Mesenchymal stem cell (in vitro differentiated cells and primary cell): Measurements from ENCODE around the gene KLF7.

ENCODE experiments used
- DNase-seq: peaks from one replicate; pipeline ENCODE4 v3.0.0-alpha.2; 2013
- H2AFZ ChIP-seq: one replicate; pipeline ENCODE4 v1.6.1; 2013; ENCODE audit warnings: low read depth, mild to moderate bottlenecking, control low read depth, inconsistent platforms, low read length, moderate library complexity
- H2AK5ac ChIP-seq: 2 replicates; pipeline ENCODE4 v1.6.1; 2013; ENCODE audit warnings: low read length, moderate library complexity, mild to moderate bottlenecking, inconsistent platforms; ENCODE audit not compliant: severe bottlenecking
- H2BK120ac ChIP-seq: one replicate; pipeline ENCODE4 v1.6.1; 2013; ENCODE audit warnings: low read depth, mild to moderate bottlenecking, inconsistent platforms, low read length, moderate library complexity
- H2BK12ac ChIP-seq, 2 experiments: one replicate each; pipeline ENCODE4 v1.6.1; 2013; ENCODE audit warnings: inconsistent platforms in 2 of 2, low read length in 2 of 2, mild to moderate bottlenecking in 2 of 2, moderate library complexity in 2 of 2, control low read depth in 1 of 2
- H2BK15ac ChIP-seq: one replicate; pipeline ENCODE4 v1.6.1; 2013; ENCODE audit warnings: mild to moderate bottlenecking, low read depth, inconsistent platforms; ENCODE audit not compliant: poor library complexity, severe bottlenecking
- H2BK5ac ChIP-seq: 2 replicates; pipeline ENCODE4 v1.6.1; 2013; ENCODE audit warnings: low read depth, mild to moderate bottlenecking, low read length, control low read depth, inconsistent platforms; ENCODE audit not compliant: poor library complexity, severe bottlenecking
- H3K14ac ChIP-seq, 2 experiments: one replicate each; pipeline ENCODE4 v1.6.1; 2013; ENCODE audit warnings: inconsistent platforms in 2 of 2, low read length in 2 of 2, control low read depth in 1 of 2, mild to moderate bottlenecking in 1 of 2, moderate library complexity in 1 of 2
- H3K18ac ChIP-seq, 2 experiments: one replicate each; pipeline ENCODE4 v1.6.1; 2013; ENCODE audit warnings: inconsistent platforms in 2 of 2, low read length in 2 of 2, control low read depth in 1 of 2, low read depth in 1 of 2, mild to moderate bottlenecking in 1 of 2
- H3K23ac ChIP-seq, 2 experiments: one replicate each; pipeline ENCODE4 v1.6.1; 2013; ENCODE audit warnings: inconsistent platforms in 2 of 2, low read length in 2 of 2, mild to moderate bottlenecking in 2 of 2, moderate library complexity in 2 of 2, control low read depth in 1 of 2
- H3K27ac ChIP-seq: 2 replicates; pipeline ENCODE4 v1.5.1; 2013; ENCODE audit warnings: mild to moderate bottlenecking, moderate library complexity, low read length, control low read depth, inconsistent platforms; ENCODE audit not compliant: poor library complexity, severe bottlenecking
- H3K27me3 ChIP-seq, 2 experiments: 2 replicates each; pipeline versions ENCODE4 v1.6.1 to v1.7.0; 2013; ENCODE audit warnings: low read length in 2 of 2, mild to moderate bottlenecking in 2 of 2, moderate library complexity in 2 of 2, control low read depth in 1 of 2, inconsistent platforms in 1 of 2; ENCODE audit not compliant: control insufficient read depth in 1 of 2, insufficient read depth in 1 of 2
- H3K36me3 ChIP-seq, 2 experiments: 2 replicates each; pipeline versions ENCODE4 v1.6.1 to v1.7.0; 2013; ENCODE audit warnings: low read length in 2 of 2, control low read depth in 1 of 2, inconsistent platforms in 1 of 2, low read depth in 1 of 2, mild to moderate bottlenecking in 1 of 2; ENCODE audit not compliant: insufficient read depth in 2 of 2, control insufficient read depth in 1 of 2
- H3K4ac ChIP-seq, 2 experiments: one replicate each; pipeline ENCODE4 v1.6.1; 2013; ENCODE audit warnings: inconsistent platforms in 2 of 2, low read length in 2 of 2, mild to moderate bottlenecking in 2 of 2, moderate library complexity in 2 of 2, control low read depth in 1 of 2, low read depth in 1 of 2
- H3K4me1 ChIP-seq: 2 replicates; pipeline ENCODE4 v1.6.1; 2013; ENCODE audit warnings: low read depth, low read length, control low read depth; ENCODE audit not compliant: control insufficient read depth, insufficient read depth
- H3K4me2 ChIP-seq: 2 replicates; pipeline ENCODE4 v1.6.1; 2013; ENCODE audit warnings: low read length, mild to moderate bottlenecking, inconsistent platforms; ENCODE audit not compliant: poor library complexity, severe bottlenecking
- H3K4me3 ChIP-seq, 2 experiments: 2 replicates each; pipeline versions ENCODE4 v1.5.1 to v1.7.0; 2013; ENCODE audit warnings: low read length in 2 of 2, mild to moderate bottlenecking in 2 of 2, control low read depth in 1 of 2, low read depth in 1 of 2; ENCODE audit not compliant: insufficient read depth in 1 of 2
- H3K79me1 ChIP-seq: replicated peaks from 2 replicates; pipeline ENCODE4 v1.6.1; 2013; ENCODE audit warnings: mild to moderate bottlenecking, control low read depth, low read length, inconsistent platforms; ENCODE audit not compliant: poor library complexity, severe bottlenecking
- H3K9ac ChIP-seq: 2 replicates; pipeline ENCODE4 v1.7.0; 2013; ENCODE audit warnings: mild to moderate bottlenecking, low read length, moderate library complexity
- H3K9me3 ChIP-seq: 2 replicates; pipeline ENCODE4 v1.7.0; 2013; ENCODE audit warnings: mild to moderate bottlenecking, low read length; ENCODE audit not compliant: control insufficient read depth
- H4K8ac ChIP-seq: one replicate; pipeline ENCODE4 v1.6.1; 2013; ENCODE audit warnings: inconsistent platforms, mild to moderate bottlenecking, low read length, moderate library complexity
- H4K91ac ChIP-seq: one replicate; pipeline ENCODE4 v1.6.1; 2013; ENCODE audit warnings: mild to moderate bottlenecking, low read length, inconsistent platforms
- WGBS: methylation state at CpG from one replicate; pipeline ENCODE4 v1.1.7; 2013; ENCODE audit warnings: mixed read lengths; 5-methylcytosine and 5-hydroxymethylcytosine counted together

The KLF7 gene

GRCh38 chr2:207066166-207066565, 99.6 kb downstream of the KLF7 start:
- H2BK12ac ChIP-seq: peak overlapping the region; percentile 19 to 79
- peak overlapping the region; percentile 84 for H2BK120ac ChIP-seq
- no peak overlapping the region for H2AK5ac ChIP-seq
- H3K14ac ChIP-seq: no peak overlapping the region
- no peaks in the 10 kb centered on the region for H3K4me1 ChIP-seq
- H3K36me3 ChIP-seq: no peaks in the 10 kb centered on the region
- H4K8ac ChIP-seq: peak overlapping the region; percentile 12
- no peaks in the 10 kb centered on the region for H3K79me1 ChIP-seq
- no peak overlapping the region for H3K4me3 ChIP-seq
- H4K91ac ChIP-seq: peak overlapping the region; percentile 90
- peak overlapping the region; percentile 2 to 46 for H3K4ac ChIP-seq
- no peak overlapping the region for H2BK5ac ChIP-seq
- no peaks in the 10 kb centered on the region for H3K9me3 ChIP-seq
- H3K18ac ChIP-seq: peak overlapping the region in 1 of 2 experiments; percentile 93
- 83% methylated on average over 2 of the region's 2 CpGs for WGBS
- no peak overlapping the region for H3K23ac ChIP-seq
- DNase-seq: no peak
- H3K27ac ChIP-seq: no peak overlapping the region
- H3K9ac ChIP-seq: no peak overlapping the region
- no peak overlapping the region for H3K4me2 ChIP-seq
- H2AFZ ChIP-seq: no peak overlapping the region
- no peaks in the 10 kb centered on the region for H3K27me3 ChIP-seq
- H2BK15ac ChIP-seq: no peak overlapping the region

GRCh38 chr2:207064128-207064690, 101.5 kb downstream of the KLF7 start:
- Histone ChIP-seq H3K27me3 (no peaks in the 10 kb centered on the region), H3K18ac (peak overlapping the region; percentile 14 to 50), H4K91ac (no peak overlapping the region), H3K27ac (no peak overlapping the region), H2AK5ac (no peak overlapping the region), H2BK15ac (no peak overlapping the region), H3K4me3 (no peak overlapping the region), H3K79me1 (no peaks in the 10 kb centered on the region), H3K4ac (no peak overlapping the region), H2BK120ac (peak overlapping the region; percentile 21), H3K14ac (peak overlapping the region in 1 of 2 experiments; percentile 26), H3K23ac (no peak overlapping the region), H2BK12ac (peak overlapping the region; percentile 14 to 40), H3K4me2 (no peak overlapping the region), H4K8ac (no peak overlapping the region), H3K9me3 (no peaks in the 10 kb centered on the region), H2AFZ (no peak overlapping the region), H3K36me3 (no peaks in the 10 kb centered on the region), H2BK5ac (no peak overlapping the region), H3K4me1 (no peaks in the 10 kb centered on the region), H3K9ac (no peak overlapping the region)
- DNase-seq: no peak
- 89% methylated on average over 7 of the region's 11 CpGs for WGBS

GRCh38 chr2:207061181-207061580, 104.6 kb downstream of the KLF7 start:
- H4K91ac ChIP-seq: no peak overlapping the region
- H3K9me3 ChIP-seq: no peaks in the 10 kb centered on the region
- H4K8ac ChIP-seq: no peak overlapping the region
- no peak overlapping the region for H3K18ac ChIP-seq
- H2BK5ac ChIP-seq: no peak overlapping the region
- H3K4me3 ChIP-seq: no peak overlapping the region
- 80% methylated on average over 1 of the region's 1 CpG for WGBS
- no peak overlapping the region for H2AFZ ChIP-seq
- no peak overlapping the region for H2BK12ac ChIP-seq
- H3K23ac ChIP-seq: no peak overlapping the region
- no peaks in the 10 kb centered on the region for H3K36me3 ChIP-seq
- no peak overlapping the region for H3K27ac ChIP-seq
- no peak overlapping the region for H2BK15ac ChIP-seq
- H3K27me3 ChIP-seq: no peaks in the 10 kb centered on the region
- H2BK120ac ChIP-seq: no peak overlapping the region
- H3K4me2 ChIP-seq: no peak overlapping the region
- H3K9ac ChIP-seq: no peak overlapping the region
- H3K4me1 ChIP-seq: no peaks in the 10 kb centered on the region
- H3K14ac ChIP-seq: no peak overlapping the region
- H2AK5ac ChIP-seq: no peak overlapping the region
- H3K4ac ChIP-seq: no peak overlapping the region
- DNase-seq: no peak
- H3K79me1 ChIP-seq: no peaks in the 10 kb centered on the region

GRCh38 chr2:207055257-207055656, 110.5 kb downstream of the KLF7 start:
- H3K18ac ChIP-seq: peak overlapping the region in 1 of 2 experiments; percentile 70
- H2BK120ac ChIP-seq: no peak overlapping the region
- no peaks in the 10 kb centered on the region for H3K36me3 ChIP-seq
- no peak overlapping the region for H2AFZ ChIP-seq
- no peak overlapping the region for H3K4ac ChIP-seq
- H3K27me3 ChIP-seq: no peaks in the 10 kb centered on the region
- no peak overlapping the region for H3K9ac ChIP-seq
- DNase-seq: no peak
- H3K79me1 ChIP-seq: no peaks in the 10 kb centered on the region
- H2BK5ac ChIP-seq: no peak overlapping the region
- no peaks in the 10 kb centered on the region for H3K9me3 ChIP-seq
- H3K4me2 ChIP-seq: no peak overlapping the region
- peaks cover 2% of the 10 kb centered on the region for H3K4me1 ChIP-seq
- no peak overlapping the region for H3K23ac ChIP-seq
- H2AK5ac ChIP-seq: no peak overlapping the region
- 65% methylated on average over 4 of the region's 6 CpGs for WGBS
- no peak overlapping the region for H3K4me3 ChIP-seq
- H4K91ac ChIP-seq: peak overlapping the region; percentile 2
- H2BK15ac ChIP-seq: peak overlapping the region; percentile 36
- H2BK12ac ChIP-seq: peak overlapping the region; percentile 2 to 14
- no peak overlapping the region for H3K27ac ChIP-seq
- H3K14ac ChIP-seq: no peak overlapping the region
- peak overlapping the region; percentile 54 for H4K8ac ChIP-seq
